ENCODE measurements around the gene METTL14. TPM values are rescaled to one million over a fixed set of nuclear protein-coding genes. Genes with fewer than 3 reads are reported as not detected.

METTL14 gene
- total RNA-seq, 1 experiment from 2014 or later, result 22.4 TPM

GRCh38 chr4:118716304-118716703, 31.1 kb downstream of the METTL14 start:
- Histone ChIP-seq H3K4me3 (ENCODE audit: low read depth in 2 of 2, low read length in 2 of 2) (no peak overlapping the region), H3K36me3 (ENCODE audit: control insufficient read depth, insufficient read depth, low read length) (no peaks in the 10 kb centered on the region), H3K27ac (ENCODE audit: low read length) (no peak overlapping the region), H3K4me1 (ENCODE audit: control insufficient read depth, insufficient read depth, low read length) (no peaks in the 10 kb centered on the region), H3K9me3 (ENCODE audit: control insufficient read depth, insufficient read depth, low read depth, low read length) (no peaks in the 10 kb centered on the region), H3K27me3 (ENCODE audit: control insufficient read depth, insufficient read depth, low read length) (no peaks in the 10 kb centered on the region)
- ChIA-PET POLR2A (no interaction called here), CTCF (no interaction called here)
- intact Hi-C loops (cut with micrococcal nuclease; ENCODE audit: unreplicated experiment), result no loop called here
- BruUV-seq (replicated peaks), result no TSS peak
- ATAC-seq, result no peak
- DNase-seq (ENCODE audit: low read depth, low spot score), result no peak
- TF ChIP-seq POLR2AphosphoS5 (IDR thresholded peaks at IDR 0.05; ENCODE audit: low read depth, low read length), result no peak
- no peak for TF ChIP-seq TCF7L2 (IDR thresholded peaks at IDR 0.05; ENCODE audit: low read depth, low read length)
- no peak for TF ChIP-seq SIN3A (IDR thresholded peaks at IDR 0.05; ENCODE audit: borderline replicate concordance, insufficient read depth, low read depth, low read length)
- TF ChIP-seq CTCF (IDR thresholded peaks at IDR 0.05), result no peak
- no peak for TF ChIP-seq REST (IDR thresholded peaks at IDR 0.05; ENCODE audit: insufficient read depth in 1 of 2, low read depth in 2 of 2, low read length in 1 of 2)
- in situ Hi-C loops (cut with HindIII; ENCODE audit: low pct_unique_long_range_greater_than_20kb, low sequenced_read_pairs), result no loop called here

- TF ChIP-seq POLR2AphosphoS5 (IDR thresholded peaks at IDR 0.05; ENCODE audit: low read depth, low read length) (no peak), REST (IDR thresholded peaks at IDR 0.05; ENCODE audit: insufficient read depth in 1 of 2, low read depth in 2 of 2, low read length in 1 of 2) (no peak), SIN3A (IDR thresholded peaks at IDR 0.05; ENCODE audit: borderline replicate concordance, insufficient read depth, low read depth, low read length) (no peak), TCF7L2 (IDR thresholded peaks at IDR 0.05; ENCODE audit: low read depth, low read length) (no peak), CTCF (IDR thresholded peaks at IDR 0.05) (no peak)
- CTCF ChIA-PET, result no interaction called here
- no TSS peak for BruUV-seq (replicated peaks)
These were observed 33.4 kb downstream of the METTL14 start for GRCh38 chr4:118718511-118719170.

More at GRCh38 chr4:118718511-118719170, 33.4 kb downstream of the METTL14 start:
- H3K4me1 ChIP-seq (ENCODE audit: control insufficient read depth, insufficient read depth, low read length), result no peaks in the 10 kb centered on the region
- DNase-seq (ENCODE audit: low read depth, low spot score), result no peak
- no peak overlapping the region for H3K27ac ChIP-seq (ENCODE audit: low read length)
- no peak overlapping the region for H3K4me3 ChIP-seq (ENCODE audit: low read depth in 2 of 2, low read length in 2 of 2)
- POLR2A ChIA-PET, result no interaction called here
- H3K27me3 ChIP-seq (ENCODE audit: control insufficient read depth, insufficient read depth, low read length), result no peaks in the 10 kb centered on the region
- H3K36me3 ChIP-seq (ENCODE audit: control insufficient read depth, insufficient read depth, low read length), result no peaks in the 10 kb centered on the region
- H3K9me3 ChIP-seq (ENCODE audit: control insufficient read depth, insufficient read depth, low read depth, low read length), result no peaks in the 10 kb centered on the region
- ATAC-seq, result no peak
- intact Hi-C loops (cut with micrococcal nuclease; ENCODE audit: unreplicated experiment), result no loop called here
- in situ Hi-C loops (cut with HindIII; ENCODE audit: low pct_unique_long_range_greater_than_20kb, low sequenced_read_pairs), result no loop called here

Measured in Panc1 (cell line).